Chondrocyte (in vitro differentiated cells): ENCODE measurements around the gene TXNRD2. TPM values are rescaled to one million over a fixed set of nuclear protein-coding genes. Genes with fewer than 3 reads are reported as not detected.

ENCODE experiments used
- DNase-seq: peaks from one replicate; pipeline ENCODE4 v3.0.0; 2021; ENCODE audit warnings: mixed read lengths, low spot score
- H3K27ac Mint-ChIP-seq: one replicate; pipeline ENCODE4 v1.8.0; 2021; ENCODE audit warnings: mild to moderate bottlenecking, moderate library complexity, mixed read lengths; ENCODE audit not compliant: unreplicated experiment
- H3K27me3 Mint-ChIP-seq: 2 replicates; pipeline ENCODE4 v1.8.0; 2021; ENCODE audit warnings: low read depth, mixed read lengths
- H3K36me3 Mint-ChIP-seq: 2 replicates; pipeline ENCODE4 v1.8.0; 2021; ENCODE audit warnings: low read depth, mixed read lengths
- H3K4me1 Mint-ChIP-seq: 2 replicates; pipeline ENCODE4 v1.8.0; 2021; ENCODE audit warnings: low read depth, mild to moderate bottlenecking, mixed read lengths
- H3K4me3 Mint-ChIP-seq: one replicate; pipeline ENCODE4 v1.8.0; 2021; ENCODE audit warnings: mild to moderate bottlenecking, moderate library complexity, mixed read lengths; ENCODE audit not compliant: unreplicated experiment
- H3K9me3 Mint-ChIP-seq: 2 replicates; pipeline ENCODE4 v1.8.0; 2021; ENCODE audit warnings: low read depth, mixed read lengths
- total RNA-seq: library from RNA; stranded (reverse); gene quantifications from 3 replicates; pipeline ENCODE4 v1.2.1, GENCODE V29; 2021
- TF ChIP-seq, protein P1 (sequence below): fragments of 200-600 bp; sonication (generic); IDR thresholded peaks from 2 replicates; pipeline ENCODE4 v1.5.0; 2021; ENCODE audit warnings: antibody characterized with exemption, mild to moderate bottlenecking, moderate library complexity

TXNRD2 gene
- total RNA-seq, 1 donor from 2014 or later, result 14.1 TPM

GRCh38 chr22:19968450-19968891 lies 26.9 kb upstream of the TXNRD2 start:
- Mint-ChIP-seq H3K4me3 (no peak overlapping the region), H3K27ac (no peak overlapping the region), H3K9me3 (no peaks in the 10 kb centered on the region), H3K27me3 (no peaks in the 10 kb centered on the region), H3K4me1 (no peaks in the 10 kb centered on the region), H3K36me3 (peaks cover 6% of the 10 kb centered on the region)
- TF ChIP-seq, protein P1, sequence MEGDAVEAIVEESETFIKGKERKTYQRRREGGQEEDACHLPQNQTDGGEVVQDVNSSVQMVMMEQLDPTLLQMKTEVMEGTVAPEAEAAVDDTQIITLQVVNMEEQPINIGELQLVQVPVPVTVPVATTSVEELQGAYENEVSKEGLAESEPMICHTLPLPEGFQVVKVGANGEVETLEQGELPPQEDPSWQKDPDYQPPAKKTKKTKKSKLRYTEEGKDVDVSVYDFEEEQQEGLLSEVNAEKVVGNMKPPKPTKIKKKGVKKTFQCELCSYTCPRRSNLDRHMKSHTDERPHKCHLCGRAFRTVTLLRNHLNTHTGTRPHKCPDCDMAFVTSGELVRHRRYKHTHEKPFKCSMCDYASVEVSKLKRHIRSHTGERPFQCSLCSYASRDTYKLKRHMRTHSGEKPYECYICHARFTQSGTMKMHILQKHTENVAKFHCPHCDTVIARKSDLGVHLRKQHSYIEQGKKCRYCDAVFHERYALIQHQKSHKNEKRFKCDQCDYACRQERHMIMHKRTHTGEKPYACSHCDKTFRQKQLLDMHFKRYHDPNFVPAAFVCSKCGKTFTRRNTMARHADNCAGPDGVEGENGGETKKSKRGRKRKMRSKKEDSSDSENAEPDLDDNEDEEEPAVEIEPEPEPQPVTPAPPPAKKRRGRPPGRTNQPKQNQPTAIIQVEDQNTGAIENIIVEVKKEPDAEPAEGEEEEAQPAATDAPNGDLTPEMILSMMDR, result no peak
- DNase-seq, result no peak

DNA sequence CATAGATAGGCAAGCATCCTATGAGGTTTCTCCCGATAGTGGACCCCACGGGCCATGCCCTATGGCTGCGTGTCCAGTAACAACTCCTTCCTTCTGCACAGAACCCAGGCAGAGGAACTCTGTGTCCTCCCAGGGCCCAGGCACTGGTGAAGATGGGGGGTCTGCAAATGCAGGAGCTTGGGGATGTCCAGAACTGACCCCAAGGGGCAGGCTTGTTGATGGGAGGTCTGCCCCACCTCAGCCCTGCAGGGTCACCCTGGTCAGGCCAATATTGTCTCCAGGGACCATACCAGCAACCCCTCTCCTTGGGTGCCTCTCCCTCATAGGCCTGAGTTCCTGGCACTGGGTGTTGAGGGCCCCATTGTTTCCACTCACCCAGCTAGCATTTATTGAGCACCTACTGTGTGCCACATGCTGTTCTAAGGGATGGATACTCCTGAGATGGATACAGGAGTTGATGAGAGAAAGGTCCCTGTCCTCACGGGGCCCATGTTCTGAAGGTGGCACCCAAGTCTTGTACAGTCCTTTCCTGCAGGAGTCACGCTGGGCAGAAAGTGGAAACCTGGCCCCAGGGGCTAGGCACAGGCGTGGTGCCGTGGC lies 26.3 kb upstream of the TXNRD2 start:
- Mint-ChIP-seq H3K4me3 (no peak overlapping the region), H3K27me3 (no peaks in the 10 kb centered on the region), H3K9me3 (no peaks in the 10 kb centered on the region), H3K27ac (no peak overlapping the region), H3K4me1 (no peaks in the 10 kb centered on the region), H3K36me3 (peaks cover 6% of the 10 kb centered on the region)
- TF ChIP-seq, protein P1, result no peak
- DNase-seq, result no peak

GRCh38 chr22:19966908-19967750 lies 25.5 kb upstream of the TXNRD2 start:
- Mint-ChIP-seq H3K4me1 (peaks cover 3% of the 10 kb centered on the region), H3K27me3 (no peaks in the 10 kb centered on the region), H3K27ac (no peak overlapping the region), H3K9me3 (no peaks in the 10 kb centered on the region), H3K36me3 (peaks cover 5% of the 10 kb centered on the region), H3K4me3 (no peak overlapping the region)
- no peak for DNase-seq
- TF ChIP-seq, protein P1, result no peak

DNA sequence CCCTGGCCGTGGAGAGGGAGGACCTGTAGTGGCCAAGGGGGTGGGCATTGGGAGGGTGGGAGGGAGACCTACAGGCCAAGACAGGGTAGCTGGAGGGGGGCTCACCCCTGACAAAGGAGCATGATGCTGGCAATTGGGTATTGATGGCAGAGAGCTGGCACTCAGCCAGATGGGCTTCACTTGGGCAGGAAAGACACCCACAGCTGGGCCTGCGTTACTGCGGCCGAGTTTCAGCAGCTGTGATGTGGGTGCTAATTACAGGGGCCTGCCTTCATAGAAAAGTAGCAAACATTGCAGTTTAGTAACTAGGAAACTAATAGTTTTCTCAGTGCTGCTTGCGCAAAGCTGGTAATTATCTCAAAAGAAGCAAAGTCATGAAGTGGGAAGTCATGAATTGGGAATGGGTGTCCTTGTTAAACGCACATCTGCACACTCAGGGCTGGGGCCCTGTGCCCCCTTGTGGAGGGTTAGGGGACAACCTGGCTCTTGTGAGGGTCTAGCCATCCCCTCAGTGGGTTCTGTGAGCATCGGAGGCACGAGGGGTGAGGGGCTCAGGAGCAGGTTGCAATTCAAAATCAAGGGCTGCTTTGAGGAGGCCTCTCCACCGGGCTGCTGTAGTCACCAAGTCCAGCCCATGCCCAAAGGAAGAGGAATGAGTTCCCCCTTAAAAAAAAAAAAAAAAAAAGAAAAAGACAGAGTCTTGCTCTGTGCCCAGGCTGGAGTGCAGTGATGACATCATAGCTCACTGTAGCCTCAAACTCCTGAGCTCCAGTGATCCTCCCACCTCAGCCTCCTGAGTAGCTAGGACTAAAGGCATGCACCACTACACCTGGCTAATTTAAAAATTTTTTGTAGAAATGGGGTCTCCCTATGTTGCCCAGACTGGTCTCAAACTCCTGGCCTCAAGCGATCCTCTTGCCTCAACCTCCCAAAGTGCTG lies 24.4 kb upstream of the TXNRD2 start:
- Mint-ChIP-seq H3K27me3 (no peaks in the 10 kb centered on the region), H3K27ac (no peak overlapping the region)

More for the DNA sequence above, 24.4 kb upstream of the TXNRD2 start:
- Mint-ChIP-seq H3K4me1 (peaks cover 3% of the 10 kb centered on the region), H3K4me3 (no peak overlapping the region), H3K36me3 (peaks cover 3% of the 10 kb centered on the region), H3K9me3 (no peaks in the 10 kb centered on the region)
- TF ChIP-seq, protein P1, result peak; percentile 68
- DNase-seq, result no peak
